Gastrocnemius medialis (tissue), 4 donors: ENCODE measurements around the gene CORT. TPM values are rescaled to one million over a fixed set of nuclear protein-coding genes. Genes with fewer than 3 reads are reported as not detected.
"Not testable (repeated sequence)": the region's sequence is repeated elsewhere in the genome, so short reads cannot be mapped to it uniquely, and the experiment has no call there.

Experiments used
- ATAC-seq, 2 donors: fragments of 150-250 bp; one replicate each; pipeline ENCODE4 v1.9.1; 2016
- DNase-seq, 2 donors: peaks; one replicate each; pipeline ENCODE4 v3.0.0-alpha.2; 2019
- H3K27ac ChIP-seq, 4 donors: fragments of 200-600 bp; sonication (generic); 1 replicate in 1 of 4; 2 replicates in 3 of 4; pipeline ENCODE4 v1.5.1; 2016 to 2018; ENCODE audit warnings: mild to moderate bottlenecking in 2 of 4, moderate library complexity in 1 of 4
- H3K27me3 ChIP-seq, 3 donors: fragments of 200-600 bp; sonication (generic) in 2 of 3; 1 replicate in 1 of 3; 2 replicates in 2 of 3; pipeline versions ENCODE4 v1.5.1 to v1.6.0; 2016 to 2019; ENCODE audit warnings: mild to moderate bottlenecking in 1 of 3, moderate library complexity in 1 of 3
- H3K36me3 ChIP-seq, 2 donors: fragments of 200-600 bp; sonication (generic) in 1 of 2; one replicate each; pipeline ENCODE4 v1.5.1; 2017 to 2018
- H3K4me1 ChIP-seq, 2 donors: fragments of 200-600 bp; sonication (generic) in 1 of 2; one replicate each; pipeline ENCODE4 v1.5.1; 2016 to 2017; ENCODE audit warnings: mild to moderate bottlenecking in 2 of 2
- H3K4me3 ChIP-seq, 4 donors: fragments of 200-600 bp; sonication (generic) in 3 of 4; 1 replicate in 1 of 4; 2 replicates in 3 of 4; pipeline ENCODE4 v1.5.1; 2016 to 2019; ENCODE audit warnings: mild to moderate bottlenecking in 2 of 4
- H3K9me3 ChIP-seq, 3 donors: fragments of 200-600 bp; sonication (generic) in 2 of 3; 1 replicate in 1 of 3; 2 replicates in 2 of 3; pipeline ENCODE4 v1.5.1; 2016 to 2019
- CTCF ChIP-seq, 5 experiments: fragments of 450-650 bp in 3 of 5; fragments of 200-600 bp in 2 of 5; sonication (generic) in 2 of 5; IDR thresholded peaks in 4 of 5; conservative IDR thresholded peaks in 1 of 5; 1 replicate in 4 of 5; 2 replicates in 1 of 5; pipeline ENCODE4 v1.5.1; 2016 to 2019; ENCODE audit warnings: antibody characterized with exemption in 5 of 5, mild to moderate bottlenecking in 3 of 5, moderate library complexity in 3 of 5
- POLR2A ChIP-seq, 2 donors: fragments of 450-650 bp; IDR thresholded peaks; one replicate each; pipeline ENCODE4 v1.6.1; 2017; ENCODE audit warnings: antibody characterized with exemption in 2 of 2, mild to moderate bottlenecking in 2 of 2, moderate library complexity in 2 of 2
- in situ Hi-C, 4 donors: fragments of 200-750 bp; cut with MboI; loops; one replicate each; pipeline versions ENCODE4 v1.15.0 to v1.8.0; 2017; ENCODE audit warnings: low sequenced_read_pairs in 4 of 4
- intact Hi-C: fragments of 100-400 bp; cut with DNase I; formaldehyde crosslinking; loops from one replicate; pipeline ENCODE4 v1.15.1; 2023; ENCODE audit warnings: low total_unique reads
- total RNA-seq, 4 donors: library from RNA; depleted of rRNA; stranded (reverse); fragments of >200 nt; gene quantifications; one replicate each; pipeline versions ENCODE4 v1.1.0 to v1.2.3, GENCODE V29; 2016

CORT gene
- total RNA-seq, 4 donors from 2014 or later: 0.46 TPM; not detected in 3

GRCh38 chr1:10424034-10424433 lies 25.8 kb upstream of the CORT start:
- no peak overlapping the region for H3K27ac ChIP-seq
- TF ChIP-seq POLR2A (IDR thresholded peaks at IDR 0.05): no peak
- TF ChIP-seq CTCF (IDR thresholded peaks at IDR 0.05 in 4 of 5, conservative IDR thresholded peaks at IDR 0.05 in 1 of 5): no peak
- intact Hi-C loops (no loop called here), in situ Hi-C loops (loop anchor here in 2 of 4 donors (10.0 kb wide), 1 partner anchor 49 kb away; no protein-coding TSS in a partner anchor)
- peak in 1 of 2 donors; percentile 23 for ATAC-seq
- peak in 1 of 2 donors; percentile 39 for DNase-seq
- no peaks in the 10 kb centered on the region for H3K9me3 ChIP-seq
- peaks cover 0 to 18% of the 10 kb centered on the region in 2 donors for H3K36me3 ChIP-seq
- H3K4me3 ChIP-seq: no peak overlapping the region
- no peaks in the 10 kb centered on the region for H3K4me1 ChIP-seq
- H3K27me3 ChIP-seq: no peaks in the 10 kb centered on the region

- intact Hi-C loops (no loop called here), in situ Hi-C loops (loop anchor here in 3 of 4 donors (5.0 to 25.0 kb wide), 3 partner anchors 50 to 787 kb away; no protein-coding TSS in a partner anchor)
- H3K4me3 ChIP-seq: no peak overlapping the region
- no peak for ATAC-seq
- peaks cover 0 to 2% of the 10 kb centered on the region in 2 donors for H3K4me1 ChIP-seq
- no peaks in the 10 kb centered on the region for H3K9me3 ChIP-seq
- TF ChIP-seq CTCF (IDR thresholded peaks at IDR 0.05 in 4 of 5, conservative IDR thresholded peaks at IDR 0.05 in 1 of 5) (no peak), POLR2A (IDR thresholded peaks at IDR 0.05) (no peak)
- H3K27me3 ChIP-seq: no peaks in the 10 kb centered on the region
- H3K36me3 ChIP-seq: peaks cover 0 to 12% of the 10 kb centered on the region in 2 donors
- no peak overlapping the region for H3K27ac ChIP-seq
- DNase-seq: no peak
Measured at GRCh38 chr1:10424651-10425050, 25.2 kb upstream of the CORT start.

- H3K9me3 ChIP-seq, ATAC-seq, H3K27ac ChIP-seq, H3K4me3 ChIP-seq, H3K27me3 ChIP-seq, DNase-seq, H3K4me1 ChIP-seq, intact Hi-C loops, H3K36me3 ChIP-seq: not testable (repeated sequence)
- in situ Hi-C loops: loop anchor here in 3 of 4 donors (5.0 to 25.0 kb wide), 3 partner anchors 51 to 789 kb away; no protein-coding TSS in a partner anchor
Measured at GRCh38 chr1:10425826-10426534, 23.9 kb upstream of the CORT start.

- H3K27me3 ChIP-seq, H3K4me3 ChIP-seq, H3K36me3 ChIP-seq, intact Hi-C loops, ATAC-seq, H3K27ac ChIP-seq, H3K9me3 ChIP-seq, DNase-seq: not testable (repeated sequence)
- peaks cover 7 to 12% of the 10 kb centered on the region in 2 donors for H3K4me1 ChIP-seq
- in situ Hi-C loops: loop anchor here in 3 of 4 donors (5.0 to 25.0 kb wide), 3 partner anchors 52 to 789 kb away; no protein-coding TSS in a partner anchor
Measured at GRCh38 chr1:10426535-10426848, 23.3 kb upstream of the CORT start.

GRCh38 chr1:10428984-10429383 lies 20.8 kb upstream of the CORT start:
- ATAC-seq (no peak), DNase-seq (no peak)
- intact Hi-C loops: loop anchor here (1.0 to 2.0 kb wide), 4 partner anchors 52 to 802 kb away; no protein-coding TSS in a partner anchor
- in situ Hi-C loops: loop anchor here in 3 of 4 donors (5.0 to 25.0 kb wide), 3 partner anchors 54 to 792 kb away; no protein-coding TSS in a partner anchor
- Histone ChIP-seq H3K27ac (no peak overlapping the region), H3K36me3 (no peaks in the 10 kb centered on the region), H3K9me3 (no peaks in the 10 kb centered on the region), H3K27me3 (no peaks in the 10 kb centered on the region), H3K4me3 (no peak overlapping the region), H3K4me1 (peaks cover 8 to 14% of the 10 kb centered on the region in 2 donors)
- TF ChIP-seq CTCF (IDR thresholded peaks at IDR 0.05 in 4 of 5, conservative IDR thresholded peaks at IDR 0.05 in 1 of 5): no peak
- no peak for TF ChIP-seq POLR2A (IDR thresholded peaks at IDR 0.05)
